HT-29 (cell line): ENCODE results near the gene CLNK. TPM values are rescaled to one million over a fixed set of nuclear protein-coding genes. Genes with fewer than 3 reads are reported as not detected.

ENCODE experiments used
- DNase-seq: peaks from one replicate; pipeline ENCODE4 v3.0.0-alpha.2; 2015; ENCODE audit warnings: low spot score
- total RNA-seq: library from RNA; depleted of rRNA; stranded (reverse); fragments of >200 nt; shearing (Covaris generic); gene quantifications from 2 replicates; pipeline ENCODE4 v1.2.3, GENCODE V29; 2014; rRNA removed

The CLNK gene, protein sequence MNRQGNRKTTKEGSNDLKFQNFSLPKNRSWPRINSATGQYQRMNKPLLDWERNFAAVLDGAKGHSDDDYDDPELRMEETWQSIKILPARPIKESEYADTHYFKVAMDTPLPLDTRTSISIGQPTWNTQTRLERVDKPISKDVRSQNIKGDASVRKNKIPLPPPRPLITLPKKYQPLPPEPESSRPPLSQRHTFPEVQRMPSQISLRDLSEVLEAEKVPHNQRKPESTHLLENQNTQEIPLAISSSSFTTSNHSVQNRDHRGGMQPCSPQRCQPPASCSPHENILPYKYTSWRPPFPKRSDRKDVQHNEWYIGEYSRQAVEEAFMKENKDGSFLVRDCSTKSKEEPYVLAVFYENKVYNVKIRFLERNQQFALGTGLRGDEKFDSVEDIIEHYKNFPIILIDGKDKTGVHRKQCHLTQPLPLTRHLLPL
- not detected in 2 replicates for total RNA-seq

- no peak for DNase-seq
Measured at GRCh38 chr4:10684631-10685030, at the start of gene CLNK. Gene CLNK (minus strand): TSS chr4:10684768. CDS start chr4:10667869, 16,899 bp downstream.

DNA sequence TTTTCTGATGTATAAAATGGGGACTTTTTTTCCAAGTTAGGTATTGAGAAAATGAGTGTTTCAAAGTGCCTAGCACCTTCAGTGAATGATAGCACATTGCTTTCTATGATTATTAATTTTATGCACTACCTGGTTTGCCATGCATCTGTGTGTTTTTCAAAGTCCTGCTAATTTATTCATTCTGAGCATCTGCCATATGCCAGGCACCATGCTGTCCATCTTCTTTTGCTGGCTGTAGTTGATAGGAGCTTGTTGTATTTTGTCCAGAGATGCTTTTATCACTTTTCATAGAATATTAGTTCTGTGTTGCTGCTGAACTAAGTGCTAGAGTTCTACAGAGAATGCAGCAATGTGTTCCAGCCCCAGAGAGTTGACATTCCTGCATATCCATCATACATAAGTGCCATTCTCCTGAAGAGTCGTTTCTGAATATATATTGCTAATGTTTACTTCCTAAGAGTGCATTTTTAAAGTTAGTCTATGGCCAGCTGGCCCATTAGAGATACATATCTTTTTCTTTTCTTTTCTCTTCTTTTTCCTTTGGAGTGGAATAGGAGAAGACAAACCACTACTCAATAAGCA, 49.0 kb upstream of the CLNK start:
- no peak for DNase-seq

GRCh38 chr4:10732914-10733415, 48.4 kb upstream of the CLNK start:
- no peak for DNase-seq

DNA sequence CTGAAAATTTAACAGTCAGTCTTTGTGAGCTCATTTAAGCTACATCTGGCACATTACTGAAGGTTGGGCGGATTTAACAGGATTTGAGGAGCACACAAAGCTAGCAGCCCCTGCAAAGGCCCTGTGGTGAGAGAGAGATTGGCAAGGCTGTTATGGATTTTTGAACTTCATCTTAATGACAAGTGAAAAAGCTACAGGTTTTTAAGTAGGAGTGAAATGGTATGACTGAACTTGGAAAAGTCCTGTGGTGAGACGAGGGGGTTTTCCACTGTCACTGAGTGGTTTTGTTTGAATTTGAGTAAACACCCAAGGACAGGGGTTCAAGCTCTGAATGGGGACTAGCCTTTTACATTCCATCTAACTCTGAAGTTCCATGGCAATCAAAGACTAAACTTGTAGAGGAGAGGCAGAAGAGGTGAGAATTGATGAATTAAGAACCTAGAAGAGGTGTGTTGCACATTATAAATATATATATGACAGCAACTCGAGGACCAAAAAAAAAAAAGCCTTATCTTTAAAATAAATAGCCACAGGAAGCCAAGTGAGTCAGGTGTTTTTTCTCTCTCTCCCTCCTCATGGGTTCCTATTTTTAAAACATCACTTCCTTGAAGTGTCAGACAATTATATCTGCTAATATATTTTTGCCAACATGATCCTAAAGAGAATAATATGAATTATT, 47.8 kb upstream of the CLNK start:
- DNase-seq = no peak

- DNase-seq = no peak
Measured at GRCh38 chr4:10731690-10732089, 47.1 kb upstream of the CLNK start.

DNA sequence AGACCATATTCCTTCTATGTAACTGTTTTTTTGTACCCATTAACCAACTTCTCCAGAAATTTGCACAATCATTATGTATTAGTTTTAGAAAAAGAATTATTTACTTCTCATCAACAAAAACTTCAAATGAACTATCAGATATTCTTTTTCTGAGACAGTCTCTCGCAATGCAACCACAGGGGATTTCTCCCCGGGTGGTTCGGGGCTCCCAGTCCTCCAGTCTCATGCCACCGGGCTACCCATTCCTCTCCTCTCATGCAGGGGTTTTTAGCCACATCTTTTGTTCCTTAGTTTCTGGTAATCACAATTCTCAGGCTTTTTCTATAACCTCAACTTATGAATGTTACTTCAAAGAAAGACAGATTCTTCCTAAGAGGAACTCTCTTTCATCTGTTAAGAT, 46.6 kb upstream of the CLNK start:
- no peak for DNase-seq

GRCh38 chr4:10730590-10730989, 46.0 kb upstream of the CLNK start:
- DNase-seq = no peak

- no peak for DNase-seq
Measured at GRCh38 chr4:10730019-10730418, 45.5 kb upstream of the CLNK start.

GRCh38 chr4:10729366-10729765, 44.8 kb upstream of the CLNK start:
- DNase-seq = no peak

DNA sequence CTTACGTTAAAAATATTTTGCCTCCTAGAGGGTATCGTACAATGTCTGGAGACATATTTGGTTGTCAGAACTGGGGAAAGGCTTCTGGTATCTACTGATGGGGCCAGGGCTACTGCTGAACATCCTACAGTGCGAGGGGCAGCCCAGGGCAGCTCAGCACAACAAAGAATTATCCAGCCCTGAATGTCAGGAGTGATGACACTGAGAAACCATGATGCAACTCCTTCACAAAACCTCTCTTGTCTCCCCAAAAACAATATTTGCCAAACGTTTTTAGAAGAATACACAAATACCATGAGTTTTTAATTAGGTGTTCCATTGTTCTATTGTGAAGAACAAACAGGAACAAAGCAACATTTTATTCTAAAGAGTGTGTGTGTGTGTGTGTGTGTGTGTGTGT, 43.4 kb upstream of the CLNK start:
- DNase-seq = no peak

DNA sequence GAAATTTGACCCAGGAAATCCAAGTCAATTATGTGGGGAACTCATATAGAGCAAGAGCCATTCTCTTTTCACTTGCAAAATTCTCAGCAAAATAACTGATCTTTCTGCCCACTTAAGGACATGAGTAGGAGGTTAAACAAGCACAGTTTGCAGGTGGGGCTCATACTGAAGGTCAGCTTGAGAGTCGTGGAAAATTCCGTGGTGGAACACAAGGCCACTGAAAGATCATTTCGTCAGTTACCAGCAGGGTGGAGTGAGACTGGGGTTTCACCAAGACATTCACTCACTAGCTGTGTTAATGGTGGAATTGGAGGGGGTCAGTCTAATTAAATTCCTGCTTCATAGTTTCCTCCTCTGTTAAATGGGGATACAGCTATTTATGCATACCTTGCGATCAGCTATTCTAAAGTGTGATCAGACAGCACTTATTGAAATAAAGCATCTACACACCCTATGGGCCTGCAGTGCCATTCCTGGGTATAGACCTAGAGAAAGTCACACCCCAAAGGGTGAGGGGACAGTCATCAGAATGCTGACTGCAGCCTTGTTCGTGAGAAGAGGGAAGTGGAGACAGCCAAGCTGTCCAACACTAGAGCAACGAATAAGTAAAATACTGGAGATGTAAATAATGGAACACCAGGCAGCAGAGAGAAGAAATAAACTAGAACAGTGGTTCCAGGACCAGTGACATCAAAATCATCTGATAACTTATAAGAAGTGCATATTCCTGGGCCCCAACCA, 42.7 kb upstream of the CLNK start:
- DNase-seq = no peak

- DNase-seq = no peak
Measured at GRCh38 chr4:10722957-10723356, 38.4 kb upstream of the CLNK start.

DNA sequence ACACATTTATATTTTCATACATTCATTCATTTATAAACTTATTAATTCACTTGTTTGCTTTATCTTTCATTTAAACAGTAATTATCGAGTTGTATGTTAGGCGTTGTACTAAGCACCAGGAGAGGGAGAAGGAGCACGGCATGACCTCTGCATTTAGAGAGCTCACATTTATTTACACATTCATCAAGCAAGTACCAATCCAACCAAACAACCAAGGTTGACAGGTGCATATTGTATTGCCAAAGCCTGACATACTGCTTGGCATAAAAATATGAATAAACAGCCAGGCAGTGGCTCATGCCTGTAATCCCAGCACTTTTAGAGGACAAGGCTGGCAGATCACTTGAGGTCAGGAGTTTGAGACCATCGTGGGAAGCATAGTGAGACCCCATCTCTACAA, 37.0 kb upstream of the CLNK start:
- no peak for DNase-seq

DNA sequence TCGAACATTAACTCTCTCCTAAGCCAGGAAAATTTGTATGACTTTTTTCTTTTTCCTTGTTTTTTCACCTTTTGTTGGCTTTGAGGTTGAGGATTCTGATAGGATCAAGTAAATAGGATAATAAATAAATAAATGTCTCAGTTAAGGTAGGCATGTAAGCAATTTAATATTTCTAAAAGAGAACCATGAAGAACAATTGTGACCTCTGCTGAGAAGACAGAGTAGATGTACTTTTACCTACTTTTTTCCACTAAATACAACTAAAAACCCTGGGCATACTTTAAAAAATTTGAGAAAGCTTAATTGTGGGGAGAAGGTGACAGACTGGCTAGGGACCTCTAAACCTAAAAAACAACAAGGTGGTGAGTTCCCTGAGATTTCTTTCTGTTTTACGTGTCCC, 31.6 kb upstream of the CLNK start:
- DNase-seq = no peak

DNA sequence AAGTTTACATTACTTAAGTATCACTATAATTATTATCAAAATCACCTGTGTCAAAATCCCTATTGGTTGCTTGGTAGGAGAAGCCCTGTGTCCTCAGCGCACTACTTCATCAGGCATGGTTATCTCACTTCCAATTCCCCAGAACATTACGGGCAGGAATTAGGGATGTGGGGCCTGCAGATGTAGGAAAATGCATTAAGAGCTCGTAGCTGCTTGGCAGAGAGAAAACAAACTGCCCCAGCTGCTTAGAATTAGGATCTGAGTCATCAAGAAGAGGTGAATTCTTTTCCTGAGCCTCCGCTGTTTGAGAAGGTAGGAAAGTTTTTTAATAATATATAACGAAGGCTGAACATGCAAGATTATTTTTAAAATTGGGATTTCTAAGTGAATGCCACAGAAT, 31.1 kb upstream of the CLNK start:
- no peak for DNase-seq

- DNase-seq = no peak
Measured at GRCh38 chr4:10715135-10715534, 30.6 kb upstream of the CLNK start.

DNA sequence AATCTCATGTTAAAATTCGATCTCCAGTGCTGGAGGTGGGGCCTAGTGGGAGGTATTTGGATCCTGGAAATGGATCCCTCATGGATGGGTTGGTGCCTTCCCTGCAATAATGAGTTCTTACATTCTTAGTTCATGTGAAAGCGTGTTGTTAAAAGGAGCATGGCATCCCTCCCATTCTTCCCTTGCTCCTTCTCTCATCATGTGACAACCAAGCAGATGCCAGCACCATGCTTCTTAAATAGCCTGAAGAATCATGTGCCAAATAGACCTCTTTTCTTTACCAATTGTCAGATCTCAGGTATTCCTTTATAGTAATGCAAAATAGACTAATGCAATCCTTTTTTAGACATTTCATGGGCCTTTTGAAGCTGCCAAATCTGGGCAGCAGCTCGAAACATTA, 29.0 kb upstream of the CLNK start:
- DNase-seq = no peak

DNA sequence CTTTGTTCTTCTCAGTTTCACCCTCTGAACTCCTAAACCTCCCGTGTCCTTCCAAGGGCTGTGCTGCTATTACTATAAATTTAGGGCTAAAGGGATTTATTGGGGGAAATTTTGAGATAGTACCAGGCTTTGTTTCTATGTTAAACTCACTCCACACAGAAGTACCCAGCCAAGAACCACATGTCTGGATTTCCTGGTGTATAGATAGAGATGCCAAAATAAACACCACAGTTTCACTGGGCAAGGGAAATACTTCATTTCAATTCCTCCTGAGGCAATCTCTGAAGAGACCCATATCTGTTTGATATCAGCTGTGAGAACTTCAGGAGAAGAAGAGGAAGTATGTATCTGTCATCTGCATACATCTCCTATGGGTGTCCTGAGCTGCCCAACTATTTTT, 21.7 kb upstream of the CLNK start:
- no peak for DNase-seq

- DNase-seq = no peak
Measured at GRCh38 chr4:10704430-10704810, 19.9 kb upstream of the CLNK start.

DNA sequence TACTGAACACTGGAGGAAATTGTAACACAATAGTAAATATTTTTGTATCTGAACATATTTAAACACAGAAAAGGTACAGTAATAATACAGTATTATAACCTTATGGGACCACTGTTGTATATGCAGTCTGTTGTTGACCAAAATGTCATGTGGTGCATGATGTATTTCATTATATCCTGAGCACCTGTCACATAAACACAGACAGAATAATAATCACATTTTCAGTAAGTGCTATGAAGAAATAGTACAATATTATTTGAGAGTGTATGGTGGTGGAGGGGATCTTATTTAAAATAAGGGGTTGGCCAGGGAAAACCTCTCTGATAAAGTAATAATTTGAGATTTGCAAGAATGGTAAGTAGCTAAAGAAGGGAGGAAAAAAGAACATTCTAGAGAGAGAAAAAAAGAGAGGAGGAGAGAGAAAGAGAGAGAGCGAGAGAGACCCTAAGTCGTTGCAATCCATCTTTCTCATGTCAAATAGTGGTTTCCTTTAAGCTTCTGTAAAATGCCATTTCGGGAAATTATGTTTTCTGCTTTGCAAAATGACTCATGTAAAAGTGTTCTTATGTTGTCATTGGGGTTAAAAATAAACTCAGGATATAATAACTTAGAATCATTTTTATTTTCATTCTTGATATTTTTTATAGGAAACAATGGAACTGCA, 19.3 kb upstream of the CLNK start:
- DNase-seq = no peak

- DNase-seq = no peak
Measured at GRCh38 chr4:10703156-10703555, 18.6 kb upstream of the CLNK start.
